Testis (tissue), 3 donors: Measurements from ENCODE around the gene SLC46A2. TPM values are rescaled to one million over a fixed set of nuclear protein-coding genes. Genes with fewer than 3 reads are reported as not detected.

ENCODE experiments used
- DNase-seq: peaks from one replicate; pipeline ENCODE4 v3.0.0-alpha.2; 2019
- H3K27ac ChIP-seq, 2 donors: fragments of 200-600 bp; sonication (generic); one replicate each; pipeline ENCODE4 v1.5.1; 2019
- H3K27me3 ChIP-seq: fragments of 200-600 bp; sonication (generic); one replicate; pipeline ENCODE4 v1.5.1; 2019
- H3K36me3 ChIP-seq: fragments of 200-600 bp; sonication (generic); one replicate; pipeline ENCODE4 v1.5.1; 2017; ENCODE audit warnings: low read depth; ENCODE audit errors: missing control alignments
- H3K4me1 ChIP-seq: fragments of 200-600 bp; sonication (generic); one replicate; pipeline ENCODE4 v1.5.1; 2019
- H3K4me3 ChIP-seq, 2 donors: fragments of 200-600 bp; sonication (generic); one replicate each; pipeline ENCODE4 v1.5.1; 2017 to 2019
- H3K9me3 ChIP-seq: fragments of 200-600 bp; sonication (generic); one replicate; pipeline ENCODE4 v1.5.1; 2017
- POLR2A ChIP-seq: fragments of 450-650 bp; IDR thresholded peaks from one replicate; pipeline ENCODE4 v1.6.1; 2017; ENCODE audit warnings: antibody characterized with exemption, mild to moderate bottlenecking, moderate library complexity
- WGBS, 2 donors: methylation state at CpG; one replicate each; pipeline ENCODE4 v1.1.5; 2018; 5-methylcytosine and 5-hydroxymethylcytosine counted together
- intact Hi-C: fragments of 100-400 bp; cut with DNase I; formaldehyde crosslinking; loops from one replicate; pipeline ENCODE4 v1.15.1; 2023; ENCODE audit warnings: low total_unique reads
- polyA plus RNA-seq: library from polyadenylated mRNA; stranded (reverse); fragments of 350-450 nt; fragmentation: Illumina TruSeq; extraction: RNeasy Lipid Tissue Mini Kit (QIAGEN cat#74804); gene quantifications from one replicate; pipeline ENCODE4 v1.2.3, GENCODE V29; 2014; ENCODE audit warnings: low read depth, low replicate concordance; ENCODE audit not compliant: insufficient read depth
- total RNA-seq, 2 donors: library from RNA; depleted of rRNA; stranded (reverse); fragments of >200 nt; gene quantifications; one replicate each; pipeline ENCODE4 v1.2.3, GENCODE V29; 2016
- TF ChIP-seq, protein P1 (sequence below), 3 experiments: fragments of 450-650 bp in 2 of 3; fragments of 200-600 bp in 1 of 3; sonication (generic) in 1 of 3; IDR thresholded peaks; one replicate each; pipeline ENCODE4 v1.5.1; 2016 to 2019; ENCODE audit warnings: antibody characterized with exemption in 3 of 3, mild to moderate bottlenecking in 2 of 3, moderate library complexity in 1 of 3

The SLC46A2 gene
- total and polyA plus RNA-seq, 3 donors from 2014 or later, result 1.4 to 2.4 (median 1.9) TPM

DNA sequence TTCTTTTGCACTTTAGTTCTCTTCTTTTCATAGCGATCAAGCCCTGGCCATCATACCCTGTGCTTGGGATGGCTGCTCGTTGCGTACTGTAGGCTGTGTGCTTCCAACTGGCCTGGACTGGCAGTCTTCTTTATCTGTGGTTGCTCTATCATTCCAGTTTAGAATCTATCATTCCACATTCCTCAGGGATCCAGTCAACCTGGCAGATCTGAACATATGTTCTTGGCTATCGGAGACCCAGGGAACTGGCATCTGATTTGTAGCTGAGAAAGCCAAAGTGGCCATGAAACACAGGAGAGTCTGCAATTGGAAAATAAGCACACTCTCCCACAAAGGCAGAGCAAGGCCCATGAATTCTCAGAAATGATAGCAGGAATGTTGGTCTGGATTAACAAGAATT is 22.6 kb upstream of the SLC46A2 start:
- WGBS, 2 donors, result 70 to 85% methylated on average over 4 of the region's 4 CpGs
- Histone ChIP-seq H3K27me3 (no peaks in the 10 kb centered on the region), H3K27ac (no peak overlapping the region), H3K4me3 (no peak overlapping the region), H3K9me3 (no peaks in the 10 kb centered on the region), H3K4me1 (no peaks in the 10 kb centered on the region), H3K36me3 (no peaks in the 10 kb centered on the region)
- intact Hi-C loops, result no loop called here
- TF ChIP-seq, protein P1, sequence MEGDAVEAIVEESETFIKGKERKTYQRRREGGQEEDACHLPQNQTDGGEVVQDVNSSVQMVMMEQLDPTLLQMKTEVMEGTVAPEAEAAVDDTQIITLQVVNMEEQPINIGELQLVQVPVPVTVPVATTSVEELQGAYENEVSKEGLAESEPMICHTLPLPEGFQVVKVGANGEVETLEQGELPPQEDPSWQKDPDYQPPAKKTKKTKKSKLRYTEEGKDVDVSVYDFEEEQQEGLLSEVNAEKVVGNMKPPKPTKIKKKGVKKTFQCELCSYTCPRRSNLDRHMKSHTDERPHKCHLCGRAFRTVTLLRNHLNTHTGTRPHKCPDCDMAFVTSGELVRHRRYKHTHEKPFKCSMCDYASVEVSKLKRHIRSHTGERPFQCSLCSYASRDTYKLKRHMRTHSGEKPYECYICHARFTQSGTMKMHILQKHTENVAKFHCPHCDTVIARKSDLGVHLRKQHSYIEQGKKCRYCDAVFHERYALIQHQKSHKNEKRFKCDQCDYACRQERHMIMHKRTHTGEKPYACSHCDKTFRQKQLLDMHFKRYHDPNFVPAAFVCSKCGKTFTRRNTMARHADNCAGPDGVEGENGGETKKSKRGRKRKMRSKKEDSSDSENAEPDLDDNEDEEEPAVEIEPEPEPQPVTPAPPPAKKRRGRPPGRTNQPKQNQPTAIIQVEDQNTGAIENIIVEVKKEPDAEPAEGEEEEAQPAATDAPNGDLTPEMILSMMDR (IDR thresholded peaks at IDR 0.05), result no peak
- TF ChIP-seq POLR2A, result no peak
- no peak for DNase-seq

- no peak for DNase-seq
- no peaks in the 10 kb centered on the region for H3K9me3 ChIP-seq
- TF ChIP-seq, protein P1 (IDR thresholded peaks at IDR 0.05), result no peak
- H3K27ac ChIP-seq, result no peak overlapping the region
- intact Hi-C loops, result no loop called here
- H3K36me3 ChIP-seq, result no peaks in the 10 kb centered on the region
- H3K4me3 ChIP-seq, result no peak overlapping the region
- H3K27me3 ChIP-seq, result no peaks in the 10 kb centered on the region
- no peaks in the 10 kb centered on the region for H3K4me1 ChIP-seq
- 84 to 90% methylated on average over 3 of the region's 3 CpGs for whole genome bisulfite sequencing, 2 donors
These were observed 22.0 kb upstream of the SLC46A2 start for GRCh38 chr9:112912636-112913035.

DNA sequence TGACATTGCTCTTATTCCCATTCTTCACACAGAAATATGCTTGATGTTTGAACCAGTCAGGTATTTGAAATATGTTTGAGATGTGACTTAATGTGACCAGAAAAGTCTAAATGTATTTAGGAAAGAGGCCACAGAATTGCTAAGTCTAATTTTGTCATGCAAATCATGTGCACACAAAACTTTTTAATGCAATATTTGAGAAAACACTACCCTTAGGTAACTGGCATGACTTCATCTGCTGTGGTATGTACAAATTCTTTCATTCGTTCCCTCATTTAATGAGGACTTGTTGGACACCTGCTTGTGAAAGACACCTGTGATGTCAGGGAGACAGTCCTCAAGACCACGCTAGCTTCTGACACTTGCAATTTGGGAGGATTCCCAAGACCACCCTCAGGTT is 21.1 kb upstream of the SLC46A2 start:
- intact Hi-C loops, result no loop called here
- H3K27me3 ChIP-seq, result no peaks in the 10 kb centered on the region
- no peak for DNase-seq
- H3K4me1 ChIP-seq, result no peaks in the 10 kb centered on the region
- H3K9me3 ChIP-seq, result no peaks in the 10 kb centered on the region
- TF ChIP-seq, protein P1 (IDR thresholded peaks at IDR 0.05), result no peak
- no peak for TF ChIP-seq POLR2A
- WGBS, 2 donors, result 89 to 90% methylated on average over 2 of the region's 2 CpGs
- H3K4me3 ChIP-seq, result no peak overlapping the region
- no peak overlapping the region for H3K27ac ChIP-seq
- H3K36me3 ChIP-seq, result no peaks in the 10 kb centered on the region

- intact Hi-C loops, result no loop called here
- H3K4me1 ChIP-seq, result peaks cover 5% of the 10 kb centered on the region
- H3K36me3 ChIP-seq, result no peaks in the 10 kb centered on the region
- no peaks in the 10 kb centered on the region for H3K9me3 ChIP-seq
- H3K27me3 ChIP-seq, result no peaks in the 10 kb centered on the region
- H3K27ac ChIP-seq, result no peak overlapping the region
- TF ChIP-seq POLR2A, result no peak
- TF ChIP-seq, protein P1 (IDR thresholded peaks at IDR 0.05), result no peak
- WGBS, 2 donors, result 46 to 56% methylated on average over 3 to 4 of the region's 4 CpGs
- peak; percentile 38 for DNase-seq
- H3K4me3 ChIP-seq, result no peak overlapping the region
These were observed 14.4 kb upstream of the SLC46A2 start for GRCh38 chr9:112905084-112905483.

DNA sequence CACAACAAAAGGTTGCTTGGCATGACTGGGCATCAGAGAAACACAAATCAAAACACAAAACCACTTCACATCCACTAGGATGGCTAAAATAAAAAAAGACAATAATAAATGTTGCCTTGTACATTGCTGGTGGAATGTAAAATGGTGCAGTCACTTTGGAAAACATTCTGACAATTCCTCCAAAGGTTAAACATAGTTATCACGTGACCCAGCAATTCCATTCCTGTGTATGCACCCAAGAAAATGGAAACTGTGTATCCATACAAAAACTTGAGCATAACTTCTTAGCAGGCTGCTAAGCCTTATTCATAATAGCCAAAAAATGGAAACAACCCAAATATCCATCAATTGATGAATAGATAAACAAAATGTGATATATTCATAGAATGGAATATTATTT is 10.2 kb upstream of the SLC46A2 start:
- Histone ChIP-seq H3K4me1 (peaks cover 5% of the 10 kb centered on the region), H3K9me3 (no peaks in the 10 kb centered on the region), H3K4me3 (no peak overlapping the region), H3K27ac (no peak overlapping the region), H3K27me3 (no peaks in the 10 kb centered on the region), H3K36me3 (no peaks in the 10 kb centered on the region)
- intact Hi-C loops, result no loop called here
- DNase-seq, result no peak
- 40 to 61% methylated on average over 1 of the region's 1 CpG for WGBS, 2 donors
- TF ChIP-seq, protein P1 (IDR thresholded peaks at IDR 0.05), result no peak
- no peak for TF ChIP-seq POLR2A
